Psoas muscle (tissue), 8 donors: ENCODE measurements around the gene MTHFD1L. TPM values are rescaled to one million over a fixed set of nuclear protein-coding genes. Genes with fewer than 3 reads are reported as not detected.

ENCODE experiments used
- ATAC-seq, 4 donors: fragments of 200-7000 bp; cut with Tn5 transposase; one replicate each; pipeline ENCODE4 v1.9.1; 2020; ENCODE audit warnings: moderate library complexity in 3 of 4, mild to moderate bottlenecking in 2 of 4
- DNase-seq, 2 donors: peaks; one replicate each; pipeline ENCODE4 v3.0.0-alpha.2; 2020
- H3K27ac ChIP-seq: fragments of 200-600 bp; one replicate; pipeline ENCODE4 v1.8.0; 2022
- H3K27me3 ChIP-seq, 3 donors: fragments of 200-600 bp in 1 of 3; one replicate each; pipeline versions ENCODE4 v1.6.1 to v1.8.0; 2013 to 2022; ENCODE audit warnings: low read length in 2 of 3, mild to moderate bottlenecking in 2 of 3, moderate library complexity in 1 of 3; ENCODE audit not compliant: insufficient read depth in 3 of 3
- H3K36me3 ChIP-seq, 2 donors: fragments of 200-600 bp in 1 of 2; one replicate each; pipeline versions ENCODE4 v1.6.1 to v1.8.0; 2013 to 2022; ENCODE audit warnings: low read depth in 1 of 2, mild to moderate bottlenecking in 1 of 2, moderate library complexity in 1 of 2; ENCODE audit not compliant: insufficient read depth in 1 of 2
- H3K4me1 ChIP-seq: fragments of 200-600 bp; one replicate; pipeline ENCODE4 v1.8.0; 2022
- H3K4me3 ChIP-seq: fragments of 200-600 bp; one replicate; pipeline ENCODE4 v1.8.0; 2022; ENCODE audit warnings: mild to moderate bottlenecking
- H3K9me3 ChIP-seq: fragments of 200-600 bp; one replicate; pipeline ENCODE4 v1.8.0; 2022
- CTCF ChIP-seq: fragments of 200-600 bp; IDR thresholded peaks from one replicate; pipeline ENCODE4 v1.8.0; 2022; ENCODE audit warnings: antibody characterized with exemption
- WGBS, 3 donors: extraction: QIAGEN DNeasy Blood & Tissue Kit; methylation state at CpG; one replicate each; pipeline versions ENCODE4 v1.1.6 to v1.1.7; 2013; 5-methylcytosine and 5-hydroxymethylcytosine counted together
- intact Hi-C, 2 donors: fragments of 100-400 bp; cut with DNase I; formaldehyde crosslinking; loops; one replicate each; pipeline versions ENCODE4 v1.11.0 to v1.14.2; 2022
- polyA plus RNA-seq, 3 donors: library from polyadenylated mRNA; stranded (reverse); fragments of 200-250 nt; gene quantifications; one replicate each; pipeline ENCODE4 v1.2.3, GENCODE V29; 2013
- total RNA-seq, 4 donors: library from RNA; stranded (reverse); fragmentation: NEBNext Ultra II Directional in 2 of 4; extraction: Animal tissue kit (Norgen Biotek cat#: 25700) in 2 of 4; gene quantifications; one replicate each; pipeline versions ENCODE4 v1.2.1 to v1.2.4, GENCODE V29; 2021 to 2023
- donor health status: healthy with polysubstance abuse.
- donor health status: DM: no; HTN: no; CAD: no; lungs with moderate emphysema.
- donor health status: Bipolar disorder and iron deficiency.
- donor health status: healthy.
- donor health status: DM: yes; HTN: yes; CAD: no.
- donor health status: DM: no; HTN: no; CAD: no.
- donor health status: DM: no; HTN: no; CAD: no.
- donor health status: DM: yes; HTN: yes; CAD: no.

Gene MTHFD1L
- total and polyA plus RNA-seq, 7 donors: 0.21 to 4.1 (median 1.1) TPM

GRCh38 chr6:150830439-150831165 is 34.9 kb upstream of the MTHFD1L start:
- H3K4me3 ChIP-seq: no peak overlapping the region
- H3K27me3 ChIP-seq: peaks cover 0 to 3% (median 0%) of the 10 kb centered on the region in 3 donors
- TF ChIP-seq CTCF: no peak
- no peak overlapping the region for H3K27ac ChIP-seq
- DNase-seq (no peak), ATAC-seq (no peak)
- intact Hi-C loops: no loop called here
- 74 to 82% (median 78%) methylated on average over 13 of the region's 13 CpGs for WGBS, 3 donors
- H3K36me3 ChIP-seq: peaks cover 0 to 8% of the 10 kb centered on the region in 2 donors
- no peaks in the 10 kb centered on the region for H3K9me3 ChIP-seq
- no peaks in the 10 kb centered on the region for H3K4me1 ChIP-seq

- ATAC-seq: no peak
- H3K36me3 ChIP-seq: peaks cover 0 to 8% of the 10 kb centered on the region in 2 donors
- WGBS, 3 donors: 82 to 85% (median 83%) methylated on average over 14 of the region's 14 CpGs
These were observed 33.9 kb upstream of the MTHFD1L start for GRCh38 chr6:150831577-150831976.

DNA sequence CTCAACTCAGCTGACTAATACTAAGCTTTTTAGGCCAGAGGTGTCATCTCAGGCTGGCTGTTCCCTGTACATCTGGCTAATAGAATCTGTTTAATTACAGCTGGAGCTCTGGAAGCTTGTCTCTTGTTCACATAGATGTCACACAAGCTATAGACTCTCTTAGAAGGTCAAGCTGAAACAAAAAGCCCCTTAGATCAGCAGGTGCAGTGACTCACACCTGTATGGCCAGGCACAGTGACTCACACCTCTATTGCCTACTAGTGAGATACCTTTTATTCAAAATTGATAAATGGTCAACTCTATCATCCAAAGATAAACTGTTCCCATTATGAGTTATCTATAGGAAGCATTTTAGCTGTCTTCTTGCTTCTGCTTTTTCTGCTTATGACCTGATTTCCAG is 29.9 kb upstream of the MTHFD1L start:
- Histone ChIP-seq H3K4me1 (no peaks in the 10 kb centered on the region), H3K27me3 (peaks cover 0 to 3% (median 3%) of the 10 kb centered on the region in 3 donors), H3K9me3 (no peaks in the 10 kb centered on the region), H3K36me3 (peaks cover 0 to 8% of the 10 kb centered on the region in 2 donors), H3K4me3 (no peak overlapping the region), H3K27ac (no peak overlapping the region)
- ATAC-seq (no peak), DNase-seq (no peak)
- TF ChIP-seq CTCF: no peak
- intact Hi-C loops: no loop called here

More at GRCh38 chr6:150831577-150831976, 33.9 kb upstream of the MTHFD1L start:
- H3K27me3 ChIP-seq: peaks cover 0 to 3% (median 0%) of the 10 kb centered on the region in 3 donors
- intact Hi-C loops: no loop called here
- no peak overlapping the region for H3K27ac ChIP-seq
- DNase-seq: no peak
- no peak overlapping the region for H3K4me3 ChIP-seq
- no peak for TF ChIP-seq CTCF
- H3K4me1 ChIP-seq: no peaks in the 10 kb centered on the region
- no peaks in the 10 kb centered on the region for H3K9me3 ChIP-seq

GRCh38 chr6:150840185-150840584 is 25.3 kb upstream of the MTHFD1L start:
- WGBS, 3 donors: 87 to 92% (median 92%) methylated on average over 4 of the region's 4 CpGs
- Histone ChIP-seq H3K27me3 (peaks cover 0 to 3% (median 0%) of the 10 kb centered on the region in 3 donors), H3K4me1 (no peaks in the 10 kb centered on the region), H3K4me3 (no peak overlapping the region), H3K27ac (no peak overlapping the region), H3K36me3 (peaks cover 0 to 2% of the 10 kb centered on the region in 2 donors), H3K9me3 (no peaks in the 10 kb centered on the region)
- no peak for DNase-seq
- TF ChIP-seq CTCF: no peak
- no peak for ATAC-seq
- intact Hi-C loops: no loop called here

GRCh38 chr6:150841189-150841588 is 24.3 kb upstream of the MTHFD1L start:
- WGBS, 3 donors: 93 to 95% (median 94%) methylated on average over 5 of the region's 5 CpGs
- Histone ChIP-seq H3K4me1 (no peaks in the 10 kb centered on the region), H3K27me3 (peaks cover 0 to 3% (median 0%) of the 10 kb centered on the region in 3 donors), H3K27ac (no peak overlapping the region), H3K36me3 (peaks cover 0 to 2% of the 10 kb centered on the region in 2 donors), H3K9me3 (no peaks in the 10 kb centered on the region), H3K4me3 (no peak overlapping the region)
- intact Hi-C loops: no loop called here
- TF ChIP-seq CTCF: no peak
- DNase-seq: no peak
- no peak for ATAC-seq
